PFSK-1 (cell line): ENCODE results near the gene DCAF12.

Source experiments
- SIN3A ChIP-seq: IDR thresholded peaks from 2 replicates; pipeline ENCODE4 v1.6.1; 2012; ENCODE audit warnings: mild to moderate bottlenecking, low read length, moderate library complexity, borderline replicate concordance; ENCODE audit not compliant: insufficient read depth
- TAF1 ChIP-seq: IDR thresholded peaks from 2 replicates; pipeline ENCODE4 v1.6.1; 2012; ENCODE audit warnings: low read length, control low read depth, borderline replicate concordance; ENCODE audit not compliant: insufficient read depth

DNA sequence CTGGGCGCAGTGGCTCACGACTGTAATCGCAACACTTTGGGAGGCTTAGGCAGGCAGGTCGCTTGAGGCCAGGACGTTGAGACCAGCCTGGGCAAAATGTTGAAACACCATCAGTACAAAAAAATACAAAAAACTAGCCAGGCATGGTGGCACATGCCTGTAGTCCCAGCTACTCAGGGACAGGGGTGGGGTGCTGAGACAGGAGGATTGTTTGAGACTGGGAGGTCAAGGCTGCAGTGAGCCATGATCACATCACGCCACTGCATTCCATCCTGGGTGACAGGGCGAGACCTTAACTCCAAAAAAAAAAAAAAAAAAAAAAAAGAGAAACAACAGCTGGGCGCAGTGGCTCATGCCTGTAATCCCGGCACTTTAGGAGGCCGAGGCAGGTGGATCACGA is 23.7 kb downstream of the DCAF12 start:
- TF ChIP-seq SIN3A, result no peak
- TF ChIP-seq TAF1, result no peak
